Mesenchymal stem cell (in vitro differentiated cells and primary cell): Measurements from ENCODE around the gene VAPA.

Source experiments
- DNase-seq: peaks from one replicate; pipeline ENCODE4 v3.0.0-alpha.2; 2013
- H2AFZ ChIP-seq: one replicate; pipeline ENCODE4 v1.6.1; 2013; ENCODE audit warnings: low read depth, mild to moderate bottlenecking, control low read depth, inconsistent platforms, low read length, moderate library complexity
- H2AK5ac ChIP-seq: 2 replicates; pipeline ENCODE4 v1.6.1; 2013; ENCODE audit warnings: low read length, moderate library complexity, mild to moderate bottlenecking, inconsistent platforms; ENCODE audit not compliant: severe bottlenecking
- H2BK120ac ChIP-seq: one replicate; pipeline ENCODE4 v1.6.1; 2013; ENCODE audit warnings: low read depth, mild to moderate bottlenecking, inconsistent platforms, low read length, moderate library complexity
- H2BK12ac ChIP-seq, 2 experiments: one replicate each; pipeline ENCODE4 v1.6.1; 2013; ENCODE audit warnings: inconsistent platforms in 2 of 2, low read length in 2 of 2, mild to moderate bottlenecking in 2 of 2, moderate library complexity in 2 of 2, control low read depth in 1 of 2
- H2BK15ac ChIP-seq: one replicate; pipeline ENCODE4 v1.6.1; 2013; ENCODE audit warnings: mild to moderate bottlenecking, low read depth, inconsistent platforms; ENCODE audit not compliant: poor library complexity, severe bottlenecking
- H2BK5ac ChIP-seq: 2 replicates; pipeline ENCODE4 v1.6.1; 2013; ENCODE audit warnings: low read depth, mild to moderate bottlenecking, low read length, control low read depth, inconsistent platforms; ENCODE audit not compliant: poor library complexity, severe bottlenecking
- H3K14ac ChIP-seq, 2 experiments: one replicate each; pipeline ENCODE4 v1.6.1; 2013; ENCODE audit warnings: inconsistent platforms in 2 of 2, low read length in 2 of 2, control low read depth in 1 of 2, mild to moderate bottlenecking in 1 of 2, moderate library complexity in 1 of 2
- H3K18ac ChIP-seq, 2 experiments: one replicate each; pipeline ENCODE4 v1.6.1; 2013; ENCODE audit warnings: inconsistent platforms in 2 of 2, low read length in 2 of 2, control low read depth in 1 of 2, low read depth in 1 of 2, mild to moderate bottlenecking in 1 of 2
- H3K23ac ChIP-seq, 2 experiments: one replicate each; pipeline ENCODE4 v1.6.1; 2013; ENCODE audit warnings: inconsistent platforms in 2 of 2, low read length in 2 of 2, mild to moderate bottlenecking in 2 of 2, moderate library complexity in 2 of 2, control low read depth in 1 of 2
- H3K27ac ChIP-seq: 2 replicates; pipeline ENCODE4 v1.5.1; 2013; ENCODE audit warnings: mild to moderate bottlenecking, moderate library complexity, low read length, control low read depth, inconsistent platforms; ENCODE audit not compliant: poor library complexity, severe bottlenecking
- H3K27me3 ChIP-seq, 2 experiments: 2 replicates each; pipeline versions ENCODE4 v1.6.1 to v1.7.0; 2013; ENCODE audit warnings: low read length in 2 of 2, mild to moderate bottlenecking in 2 of 2, moderate library complexity in 2 of 2, control low read depth in 1 of 2, inconsistent platforms in 1 of 2; ENCODE audit not compliant: control insufficient read depth in 1 of 2, insufficient read depth in 1 of 2
- H3K36me3 ChIP-seq, 2 experiments: 2 replicates each; pipeline versions ENCODE4 v1.6.1 to v1.7.0; 2013; ENCODE audit warnings: low read length in 2 of 2, control low read depth in 1 of 2, inconsistent platforms in 1 of 2, low read depth in 1 of 2, mild to moderate bottlenecking in 1 of 2; ENCODE audit not compliant: insufficient read depth in 2 of 2, control insufficient read depth in 1 of 2
- H3K4ac ChIP-seq, 2 experiments: one replicate each; pipeline ENCODE4 v1.6.1; 2013; ENCODE audit warnings: inconsistent platforms in 2 of 2, low read length in 2 of 2, mild to moderate bottlenecking in 2 of 2, moderate library complexity in 2 of 2, control low read depth in 1 of 2, low read depth in 1 of 2
- H3K4me1 ChIP-seq: 2 replicates; pipeline ENCODE4 v1.6.1; 2013; ENCODE audit warnings: low read depth, low read length, control low read depth; ENCODE audit not compliant: control insufficient read depth, insufficient read depth
- H3K4me2 ChIP-seq: 2 replicates; pipeline ENCODE4 v1.6.1; 2013; ENCODE audit warnings: low read length, mild to moderate bottlenecking, inconsistent platforms; ENCODE audit not compliant: poor library complexity, severe bottlenecking
- H3K4me3 ChIP-seq, 2 experiments: 2 replicates each; pipeline versions ENCODE4 v1.5.1 to v1.7.0; 2013; ENCODE audit warnings: low read length in 2 of 2, mild to moderate bottlenecking in 2 of 2, control low read depth in 1 of 2, low read depth in 1 of 2; ENCODE audit not compliant: insufficient read depth in 1 of 2
- H3K79me1 ChIP-seq: replicated peaks from 2 replicates; pipeline ENCODE4 v1.6.1; 2013; ENCODE audit warnings: mild to moderate bottlenecking, control low read depth, low read length, inconsistent platforms; ENCODE audit not compliant: poor library complexity, severe bottlenecking
- H3K9ac ChIP-seq: 2 replicates; pipeline ENCODE4 v1.7.0; 2013; ENCODE audit warnings: mild to moderate bottlenecking, low read length, moderate library complexity
- H3K9me3 ChIP-seq: 2 replicates; pipeline ENCODE4 v1.7.0; 2013; ENCODE audit warnings: mild to moderate bottlenecking, low read length; ENCODE audit not compliant: control insufficient read depth
- H4K8ac ChIP-seq: one replicate; pipeline ENCODE4 v1.6.1; 2013; ENCODE audit warnings: inconsistent platforms, mild to moderate bottlenecking, low read length, moderate library complexity
- H4K91ac ChIP-seq: one replicate; pipeline ENCODE4 v1.6.1; 2013; ENCODE audit warnings: mild to moderate bottlenecking, low read length, inconsistent platforms
- WGBS: methylation state at CpG from one replicate; pipeline ENCODE4 v1.1.7; 2013; ENCODE audit warnings: mixed read lengths; 5-methylcytosine and 5-hydroxymethylcytosine counted together

The VAPA gene

DNA sequence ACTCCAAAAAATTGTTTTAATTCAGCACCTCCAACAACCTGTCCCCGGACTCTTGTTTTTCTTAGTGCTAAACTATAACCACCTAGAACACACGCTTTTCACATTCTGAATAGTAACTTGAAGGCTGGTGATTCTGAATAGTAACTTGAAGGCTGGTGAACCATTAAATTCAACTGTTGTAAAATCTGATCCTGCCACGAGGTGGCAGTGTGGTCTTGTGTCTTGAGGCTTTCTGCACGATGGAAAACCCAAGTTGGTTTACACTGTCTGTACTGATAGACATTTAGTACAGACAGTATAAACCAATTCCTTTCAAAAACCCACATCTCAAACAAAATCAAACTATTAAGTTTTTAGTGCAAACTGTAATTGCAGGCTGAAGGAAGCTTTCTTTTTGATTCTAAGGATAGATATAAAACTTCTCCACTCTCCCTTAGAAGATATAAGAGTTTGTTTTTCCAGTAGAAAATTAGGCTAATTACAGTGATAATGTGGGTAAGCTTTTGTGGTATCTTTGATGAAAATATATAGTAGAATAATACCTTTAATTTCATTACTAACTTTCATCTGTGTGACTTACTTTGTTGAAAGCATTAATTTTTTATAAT, 57.6 kb downstream of the VAPA start:
- peaks cover 0 to 20% of the 10 kb centered on the region in 2 experiments for H3K27me3 ChIP-seq
- H3K4ac ChIP-seq, result no peak overlapping the region

DNA sequence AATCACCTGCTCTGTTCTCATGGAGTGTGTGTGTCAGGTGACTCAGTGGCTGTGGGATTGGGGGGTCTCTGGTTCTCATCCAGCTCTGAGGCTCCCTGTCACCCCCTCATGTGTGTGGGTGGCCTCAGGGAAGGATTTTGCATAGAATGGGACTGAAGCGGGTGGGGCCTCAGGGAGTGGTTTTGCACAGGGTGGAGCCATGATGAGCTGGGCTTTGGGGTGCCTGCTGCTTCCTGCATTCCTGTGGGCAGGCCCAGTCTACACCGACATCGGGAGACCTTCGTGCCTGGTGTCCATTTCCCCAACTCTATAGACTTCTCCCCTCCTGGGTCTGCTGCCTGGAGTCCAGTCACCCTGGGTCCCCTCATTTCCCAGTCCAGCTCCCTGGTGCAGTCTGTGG, 59.7 kb downstream of the VAPA start:
- DNase-seq, result no peak
- Histone ChIP-seq H4K8ac (no peak overlapping the region), H3K9me3 (peaks cover 22% of the 10 kb centered on the region), H3K9ac (no peak overlapping the region), H3K23ac (no peak overlapping the region), H4K91ac (peak overlapping the region; percentile 74), H2AK5ac (no peak overlapping the region), H3K14ac (no peak overlapping the region), H2BK120ac (no peak overlapping the region), H3K36me3 (no peaks in the 10 kb centered on the region), H2BK15ac (peak overlapping the region; percentile 81), H3K4me3 (no peak overlapping the region), H3K27me3 (peaks cover 0 to 19% of the 10 kb centered on the region in 2 experiments), H3K79me1 (no peaks in the 10 kb centered on the region), H3K4ac (no peak overlapping the region), H3K4me1 (peaks cover 5% of the 10 kb centered on the region), H3K18ac (peak overlapping the region in 1 of 2 experiments; percentile 69), H3K4me2 (no peak overlapping the region), H2BK12ac (no peak overlapping the region), H3K27ac (no peak overlapping the region), H2BK5ac (no peak overlapping the region), H2AFZ (no peak overlapping the region)
- 96% methylated on average over 4 of the region's 4 CpGs for WGBS

More for the DNA sequence above, 57.6 kb downstream of the VAPA start:
- Histone ChIP-seq H2AFZ (no peak overlapping the region), H4K8ac (no peak overlapping the region), H2BK120ac (no peak overlapping the region), H2BK5ac (no peak overlapping the region), H4K91ac (no peak overlapping the region), H3K9me3 (peaks cover 21% of the 10 kb centered on the region), H2BK12ac (no peak overlapping the region), H3K27ac (no peak overlapping the region), H2BK15ac (no peak overlapping the region), H3K14ac (no peak overlapping the region), H3K36me3 (no peaks in the 10 kb centered on the region), H2AK5ac (no peak overlapping the region), H3K4me2 (no peak overlapping the region), H3K18ac (no peak overlapping the region), H3K23ac (no peak overlapping the region), H3K4me1 (peaks cover 5% of the 10 kb centered on the region), H3K79me1 (no peaks in the 10 kb centered on the region), H3K9ac (no peak overlapping the region), H3K4me3 (no peak overlapping the region)
- WGBS, result 0% methylated on average over 1 of the region's 4 CpGs
- DNase-seq, result peak; percentile 79

DNA sequence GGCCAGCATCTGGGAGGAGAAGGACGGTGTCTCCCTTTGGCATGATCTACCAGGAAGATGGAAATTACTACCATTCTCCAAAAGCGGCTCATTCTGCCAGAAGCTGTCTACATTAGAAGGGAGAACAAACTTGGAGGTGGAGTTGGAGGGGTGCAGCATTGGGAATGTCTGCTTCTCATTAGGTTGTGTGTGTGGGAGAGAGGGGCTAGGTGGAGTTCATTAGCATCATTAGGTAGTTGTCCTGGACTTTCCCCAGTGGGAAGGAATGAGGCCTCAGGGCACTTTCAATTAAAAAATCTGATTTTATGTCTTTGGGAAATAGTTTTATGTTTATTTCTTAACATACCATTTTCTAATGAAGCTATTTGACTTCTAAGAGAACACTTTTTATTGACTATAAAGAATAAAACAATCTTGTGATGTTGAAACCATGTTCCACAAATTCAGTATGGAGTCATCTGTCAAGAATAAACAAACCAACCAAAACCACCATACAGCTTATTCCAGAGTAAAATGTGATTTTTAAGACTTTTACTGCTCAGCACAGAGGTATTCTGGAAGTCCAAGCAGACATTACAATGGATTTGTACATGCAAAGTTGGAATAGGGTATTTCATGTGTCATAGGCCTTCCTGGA, 60.6 kb downstream of the VAPA start:
- peaks cover 0 to 10% of the 10 kb centered on the region in 2 experiments for H3K27me3 ChIP-seq
- H3K4me1 ChIP-seq, result peaks cover 5% of the 10 kb centered on the region
- H3K27ac ChIP-seq, result no peak overlapping the region
- H3K9me3 ChIP-seq, result peaks cover 22% of the 10 kb centered on the region
- no peak overlapping the region for H3K4me2 ChIP-seq
- H2BK12ac ChIP-seq, result no peak overlapping the region
- no peak overlapping the region for H2AK5ac ChIP-seq
- 100% methylated on average over 2 of the region's 2 CpGs for WGBS
- peak overlapping the region; percentile 30 for H2BK15ac ChIP-seq
- no peak overlapping the region for H3K23ac ChIP-seq
- no peak overlapping the region for H2BK120ac ChIP-seq
- H3K14ac ChIP-seq, result no peak overlapping the region
- H3K9ac ChIP-seq, result no peak overlapping the region
- DNase-seq, result no peak
- H3K4ac ChIP-seq, result no peak overlapping the region
- H2AFZ ChIP-seq, result no peak overlapping the region
- H3K36me3 ChIP-seq, result no peaks in the 10 kb centered on the region
- no peak overlapping the region for H4K8ac ChIP-seq
- H3K18ac ChIP-seq, result no peak overlapping the region
- H3K79me1 ChIP-seq, result no peaks in the 10 kb centered on the region
- H3K4me3 ChIP-seq, result peak overlapping the region in 1 of 2 experiments; percentile 24
- H4K91ac ChIP-seq, result no peak overlapping the region
- H2BK5ac ChIP-seq, result no peak overlapping the region

DNA sequence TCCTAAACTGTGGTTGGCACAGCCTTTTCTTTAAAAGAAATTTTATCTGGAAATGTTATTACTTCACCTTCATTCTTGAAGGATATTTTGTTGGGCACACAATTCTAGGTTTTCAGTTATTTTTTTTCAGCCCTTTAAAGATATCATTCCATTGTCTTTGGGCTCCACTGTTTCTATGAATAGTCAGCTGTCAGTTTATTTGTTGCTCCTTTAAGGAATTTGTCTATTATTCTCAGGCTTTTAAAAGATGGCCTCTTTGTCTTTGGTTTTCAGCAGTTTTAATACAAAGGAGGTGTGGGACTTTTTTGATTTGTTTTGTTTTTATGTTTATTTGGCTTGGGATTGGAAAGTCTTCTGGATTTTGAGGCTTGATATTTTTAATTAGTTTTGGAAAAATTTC, 61.8 kb downstream of the VAPA start:
- Histone ChIP-seq H2AFZ (no peak overlapping the region), H3K18ac (no peak overlapping the region), H3K23ac (no peak overlapping the region), H3K9me3 (peaks cover 22% of the 10 kb centered on the region), H3K9ac (no peak overlapping the region), H4K8ac (no peak overlapping the region), H2BK12ac (no peak overlapping the region), H3K79me1 (no peaks in the 10 kb centered on the region), H3K36me3 (no peaks in the 10 kb centered on the region), H3K4me2 (no peak overlapping the region), H2BK15ac (no peak overlapping the region), H2BK120ac (no peak overlapping the region), H3K14ac (no peak overlapping the region), H4K91ac (no peak overlapping the region), H2AK5ac (no peak overlapping the region), H3K4me3 (no peak overlapping the region), H2BK5ac (no peak overlapping the region), H3K4me1 (no peaks in the 10 kb centered on the region), H3K27ac (no peak overlapping the region), H3K4ac (no peak overlapping the region), H3K27me3 (no peaks in the 10 kb centered on the region)
- no peak for DNase-seq
